Ramos (cell line): Measurements from ENCODE around the gene NACC1.

Experiments used
- in situ Hi-C: fragments of 300-500 bp; cut with MboI; formaldehyde crosslinking; loops from one replicate; pipeline ENCODE4 v1.14.3; 2022; ENCODE audit warnings: low sequenced_read_pairs; ENCODE audit not compliant: unreplicated experiment

NACC1 gene

DNA sequence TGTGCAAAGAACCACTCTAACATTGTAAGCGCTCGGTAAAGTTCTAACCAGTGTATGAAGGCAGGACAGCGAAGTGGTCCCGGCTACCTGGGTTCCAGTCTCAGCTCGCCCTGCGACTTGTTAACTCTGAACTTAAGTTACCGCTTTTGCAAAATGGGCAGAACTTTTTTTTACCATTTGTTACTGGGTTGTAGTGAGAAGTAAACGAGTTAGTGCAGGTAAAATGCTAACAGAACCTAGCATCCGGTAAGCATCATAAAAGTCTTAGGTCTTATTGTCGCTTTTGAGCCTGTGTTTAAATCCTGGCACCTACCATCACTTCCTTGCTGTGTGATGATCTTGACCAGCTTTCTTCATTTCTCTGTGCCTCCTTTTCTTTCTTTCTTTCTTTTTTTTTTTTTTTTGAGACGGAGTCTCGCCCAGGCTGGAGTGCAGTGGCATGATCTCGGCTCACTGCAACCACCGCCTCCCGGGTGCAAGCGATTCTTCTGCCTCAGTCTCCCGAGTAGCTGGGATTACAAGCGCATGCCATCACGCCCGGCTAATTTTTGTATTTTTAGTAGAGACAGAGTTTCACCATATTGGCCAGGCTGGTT lies 790 bp upstream of the NACC1 start:
- in situ Hi-C loops, result no loop called here

- in situ Hi-C loops, result no loop called here
Measured at GRCh38 chr19:13118424-13119193, 545 bp downstream of the NACC1 start.

- in situ Hi-C loops, result no loop called here
Measured at GRCh38 chr19:13119627-13120026, 1.6 kb downstream of the NACC1 start.

DNA sequence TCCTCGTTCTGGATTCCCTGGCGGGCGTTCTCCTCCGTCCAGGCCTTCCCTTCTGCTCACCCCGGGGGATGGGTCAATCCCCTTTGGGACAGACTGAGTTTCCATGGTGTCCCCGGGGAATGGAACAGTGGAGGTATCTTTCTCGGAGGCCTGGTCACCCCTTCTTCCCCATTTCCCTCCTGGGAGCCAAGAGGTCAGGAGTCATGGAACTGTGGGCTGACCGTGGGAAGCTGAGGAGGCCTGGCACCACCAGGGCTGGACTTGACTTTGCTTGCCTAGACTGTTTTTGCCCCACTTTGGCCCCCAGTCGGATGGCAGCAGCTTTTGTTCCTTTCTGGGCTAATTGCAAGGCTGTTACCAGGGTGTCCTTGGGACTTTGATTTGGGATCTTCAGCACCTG lies 2.0 kb downstream of the NACC1 start:
- in situ Hi-C loops, result no loop called here

DNA sequence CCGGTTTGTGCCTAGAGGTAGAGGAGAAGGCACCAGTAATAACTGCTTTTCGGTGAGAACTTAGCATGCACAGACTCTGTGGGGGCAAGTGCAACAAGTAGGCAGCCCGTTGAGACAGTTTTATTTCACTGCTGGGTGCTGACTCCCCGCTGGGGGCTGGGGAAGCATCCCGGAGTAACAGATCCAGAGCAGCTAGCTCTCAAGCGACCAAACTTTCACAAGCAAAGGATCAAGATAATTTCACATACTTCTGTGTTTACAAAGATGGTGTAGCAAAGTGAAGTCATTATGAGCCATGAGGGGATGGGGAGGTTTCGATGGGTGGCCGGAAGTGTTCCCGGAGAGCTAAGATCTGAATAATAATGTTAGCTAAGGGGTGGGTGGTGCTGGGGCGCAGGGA lies 2.8 kb downstream of the NACC1 start:
- in situ Hi-C loops, result no loop called here

DNA sequence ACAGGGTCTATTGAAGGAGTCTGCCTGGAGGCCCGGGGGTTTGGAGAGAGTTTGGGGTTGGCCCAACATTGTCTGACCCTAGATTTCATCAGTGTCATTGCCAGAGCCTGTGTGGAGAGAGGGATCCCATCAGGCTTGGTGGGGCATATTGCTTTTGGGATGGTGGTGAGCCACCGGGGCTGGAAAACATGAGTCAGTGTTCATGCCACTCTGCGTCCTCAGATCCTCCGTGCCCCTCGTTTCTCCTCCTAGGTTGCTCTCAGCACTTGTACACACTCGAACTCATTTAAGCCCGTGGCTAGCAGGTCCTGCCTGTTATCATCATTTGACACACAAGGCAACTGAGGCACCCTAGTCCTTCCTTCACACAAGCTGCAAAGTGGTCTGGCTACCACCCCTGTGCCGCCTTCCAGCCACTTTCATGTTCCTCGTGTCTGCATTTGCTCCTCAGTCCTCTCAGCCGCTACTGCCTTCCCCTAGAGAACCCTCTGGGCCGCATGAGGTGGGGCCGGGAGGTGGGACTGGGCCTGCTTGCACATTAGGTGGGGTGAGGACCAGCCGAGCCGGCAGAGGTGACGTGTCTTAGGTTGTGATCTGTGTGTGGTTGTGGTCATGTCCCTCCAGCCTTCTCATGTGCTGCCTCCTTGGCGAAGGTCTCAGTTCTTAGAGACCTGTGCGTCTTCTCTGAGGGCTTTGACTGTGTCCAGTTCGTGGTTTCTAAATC lies 3.6 kb downstream of the NACC1 start:
- in situ Hi-C loops, result no loop called here

DNA sequence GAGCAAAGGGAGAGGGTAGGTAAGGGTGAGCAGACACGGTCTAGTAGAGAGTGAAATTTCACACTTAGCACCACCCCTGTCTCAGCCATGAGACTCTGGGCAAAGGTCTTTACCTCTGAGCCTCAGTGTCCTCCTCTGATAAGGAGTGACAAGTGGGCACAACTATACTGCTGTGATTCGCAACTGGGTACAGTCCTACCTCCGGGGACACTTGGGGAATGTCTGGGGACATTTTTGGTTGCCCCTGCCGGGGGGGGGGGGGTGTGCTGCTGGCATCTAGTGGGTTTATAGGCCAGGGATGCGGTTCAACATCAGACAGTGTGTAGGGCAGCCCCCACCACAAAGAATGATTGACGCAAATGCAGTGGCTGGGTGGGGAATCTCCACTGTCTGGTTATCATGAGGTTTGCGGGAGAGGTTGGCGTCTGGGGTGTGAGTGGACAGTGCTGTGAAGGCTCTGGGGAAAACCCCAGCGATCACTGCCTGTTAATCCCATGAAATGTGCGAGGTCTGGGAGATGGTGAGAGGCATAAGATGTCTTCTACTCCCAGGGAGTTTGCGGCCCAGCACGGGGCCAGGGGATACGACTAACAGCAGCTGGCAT lies 4.3 kb downstream of the NACC1 start:
- in situ Hi-C loops, result no loop called here

DNA sequence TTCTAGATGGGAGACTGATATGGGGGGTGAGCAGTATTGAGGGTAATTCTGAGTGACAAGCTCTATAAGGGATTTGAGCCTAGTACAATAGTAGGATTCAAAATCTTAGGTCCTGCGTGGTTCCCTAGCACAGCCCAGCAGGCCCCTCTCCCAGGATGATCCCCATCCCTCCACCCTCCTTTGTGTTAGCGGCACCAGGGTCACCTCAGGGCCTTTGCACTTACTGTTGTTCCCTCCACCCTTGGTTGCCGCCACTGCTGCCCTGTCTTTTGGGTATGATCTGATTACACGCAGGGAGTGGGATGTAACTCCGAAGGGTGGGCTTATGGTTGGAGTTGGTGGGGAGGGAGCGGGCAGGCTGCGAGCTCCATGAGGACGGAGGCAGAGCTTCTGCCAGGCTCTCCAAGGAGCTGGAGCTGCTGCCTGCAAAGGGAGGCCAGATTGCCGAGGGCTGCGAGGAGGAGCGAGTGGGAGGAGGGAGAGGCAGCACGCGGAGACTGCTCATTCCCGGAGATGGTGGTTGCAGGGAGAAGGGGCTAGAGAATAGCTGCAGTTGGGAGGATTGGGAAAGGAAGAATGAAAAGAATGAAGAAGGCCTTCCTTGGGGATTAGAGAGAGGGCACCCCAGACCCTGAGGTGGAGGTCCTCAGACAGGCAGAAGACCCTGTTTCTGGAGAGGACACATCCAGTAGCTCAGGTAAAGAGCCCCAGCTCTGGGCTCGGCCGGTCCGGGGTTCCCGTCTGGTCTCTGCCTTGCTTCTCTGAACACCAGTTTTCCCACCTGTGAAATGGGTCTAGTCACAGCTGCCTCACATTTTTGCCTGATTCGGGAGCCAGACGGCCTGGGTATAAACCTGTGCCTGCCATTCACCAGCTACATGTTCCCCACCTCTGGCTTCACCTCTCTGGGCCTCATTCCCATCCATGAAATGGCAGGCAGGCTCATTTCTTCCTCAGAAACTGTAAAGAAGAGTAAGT lies 5.2 kb downstream of the NACC1 start:
- in situ Hi-C loops, result no loop called here

DNA sequence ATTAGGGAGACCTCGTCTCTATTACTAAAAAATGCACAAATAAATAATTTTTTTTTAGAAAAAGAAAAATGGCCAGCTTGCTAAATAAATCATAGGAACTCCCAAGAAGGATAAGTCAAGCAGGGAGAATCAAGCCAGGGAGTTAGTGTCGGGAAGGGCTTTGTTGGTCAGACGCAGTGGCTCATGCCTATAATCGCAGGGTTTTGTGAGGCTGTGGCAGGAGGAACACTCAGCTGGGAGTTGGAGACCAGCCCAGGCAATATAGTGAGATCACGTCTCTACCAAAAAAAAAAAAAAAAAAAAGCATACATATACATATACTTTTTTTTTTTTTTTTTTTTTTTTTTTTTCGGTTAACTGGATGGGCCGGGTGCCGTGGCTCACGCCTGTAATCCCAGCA lies 9.0 kb downstream of the NACC1 start:
- in situ Hi-C loops, result no loop called here

GRCh38 chr19:13127811-13128575 lies 9.9 kb downstream of the NACC1 start:
- in situ Hi-C loops, result no loop called here

DNA sequence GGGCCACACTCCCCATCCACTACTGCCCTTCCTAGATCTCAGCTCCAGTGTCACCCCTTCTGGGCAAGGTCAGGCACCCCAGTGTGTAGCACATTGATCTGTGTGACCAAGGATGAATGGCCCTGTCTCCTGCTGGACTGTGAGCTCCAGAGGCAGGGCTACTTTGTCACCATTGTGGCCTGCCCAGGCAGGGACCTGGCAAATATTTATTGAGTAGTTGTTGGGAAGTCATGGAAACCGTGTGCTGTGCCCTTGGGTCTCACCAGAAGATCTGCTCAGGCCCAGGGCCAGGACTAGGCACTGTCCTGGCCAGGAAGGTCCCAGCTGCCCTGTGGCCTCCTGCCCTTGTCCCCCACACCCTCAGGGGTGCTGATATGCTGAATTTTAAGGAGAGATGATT lies 10.5 kb downstream of the NACC1 start:
- in situ Hi-C loops, result no loop called here

DNA sequence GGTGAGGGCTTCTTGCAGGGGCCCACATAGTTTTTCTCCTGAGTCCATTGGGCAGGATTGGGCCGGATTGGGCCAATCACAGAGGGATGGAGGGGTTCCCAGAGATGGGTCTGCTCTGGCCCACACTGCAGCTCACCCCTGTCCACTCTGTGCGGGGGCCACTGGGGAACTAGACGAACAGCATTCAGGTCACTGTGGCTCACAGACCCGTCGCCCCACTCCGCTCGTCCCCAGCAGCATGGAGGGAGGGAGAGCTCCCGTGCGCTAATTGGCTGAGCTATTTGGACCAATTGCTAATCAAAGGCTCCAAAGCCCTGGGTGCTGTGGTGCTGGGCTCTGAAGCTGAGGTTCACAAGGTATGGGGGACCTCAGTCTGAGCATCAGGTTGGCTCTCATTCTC lies 11.3 kb downstream of the NACC1 start:
- in situ Hi-C loops, result no loop called here

DNA sequence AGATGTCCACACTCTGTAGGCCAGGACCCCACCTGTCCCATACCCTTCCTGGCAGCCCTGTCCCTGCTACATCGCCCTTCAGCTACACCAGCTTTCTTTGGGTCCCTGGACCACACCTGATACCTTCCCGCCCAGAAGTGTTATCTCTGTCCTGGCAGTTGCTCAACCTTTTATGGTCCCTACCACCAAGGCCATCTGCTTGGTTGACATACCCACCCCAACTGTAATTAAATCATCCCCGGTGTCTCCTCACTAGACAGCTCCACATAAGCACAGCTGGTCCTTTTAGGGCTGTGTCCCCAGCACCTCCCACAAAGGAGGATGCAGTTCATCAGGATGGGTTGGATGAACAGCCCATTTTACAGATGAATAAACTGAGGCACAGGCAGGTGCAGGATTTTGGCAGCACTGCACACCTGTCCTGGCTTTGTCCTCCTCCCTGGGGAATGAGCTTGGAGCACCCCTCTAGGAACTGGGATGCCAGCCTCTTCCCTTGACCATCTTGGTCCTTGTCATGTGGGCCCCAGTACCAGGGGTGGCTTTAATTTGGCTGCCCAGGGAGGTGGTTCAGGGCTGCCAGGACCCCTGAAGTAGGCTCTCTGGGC lies 12.9 kb downstream of the NACC1 start:
- in situ Hi-C loops, result no loop called here

GRCh38 chr19:13132471-13133180 lies 14.6 kb downstream of the NACC1 start:
- in situ Hi-C loops, result no loop called here

DNA sequence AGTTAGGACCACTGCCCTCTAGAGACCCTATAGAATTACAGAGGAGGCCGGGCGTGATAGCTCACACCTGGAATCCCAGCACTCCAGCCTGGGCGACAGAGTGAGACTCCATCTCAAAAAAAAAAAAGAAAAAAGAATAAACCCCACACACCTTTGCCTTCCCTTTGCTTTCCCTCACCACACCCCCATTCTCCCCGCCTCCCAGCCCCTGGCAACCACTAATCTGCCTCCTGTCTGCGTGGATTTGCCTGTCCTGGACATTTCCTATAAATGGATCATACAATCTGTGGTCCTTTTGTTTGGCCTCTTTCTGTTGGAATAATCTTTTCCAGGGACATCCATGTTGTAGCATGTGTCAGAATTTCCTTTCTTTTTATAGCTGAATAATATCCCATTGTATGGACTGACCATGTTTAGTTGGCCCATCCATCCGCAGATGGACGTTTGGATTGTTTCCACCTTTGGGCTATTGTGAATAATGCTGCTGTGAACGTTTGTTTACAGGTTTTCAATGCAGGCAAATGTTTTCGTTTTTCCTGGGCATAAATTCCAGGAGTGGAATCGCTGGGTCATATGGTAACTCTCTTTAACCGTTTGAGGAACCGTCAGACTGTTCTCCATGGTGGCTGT lies 15.3 kb downstream of the NACC1 start:
- in situ Hi-C loops, result no loop called here

- in situ Hi-C loops, result no loop called here
Measured at GRCh38 chr19:13134626-13135025, 16.6 kb downstream of the NACC1 start.

DNA sequence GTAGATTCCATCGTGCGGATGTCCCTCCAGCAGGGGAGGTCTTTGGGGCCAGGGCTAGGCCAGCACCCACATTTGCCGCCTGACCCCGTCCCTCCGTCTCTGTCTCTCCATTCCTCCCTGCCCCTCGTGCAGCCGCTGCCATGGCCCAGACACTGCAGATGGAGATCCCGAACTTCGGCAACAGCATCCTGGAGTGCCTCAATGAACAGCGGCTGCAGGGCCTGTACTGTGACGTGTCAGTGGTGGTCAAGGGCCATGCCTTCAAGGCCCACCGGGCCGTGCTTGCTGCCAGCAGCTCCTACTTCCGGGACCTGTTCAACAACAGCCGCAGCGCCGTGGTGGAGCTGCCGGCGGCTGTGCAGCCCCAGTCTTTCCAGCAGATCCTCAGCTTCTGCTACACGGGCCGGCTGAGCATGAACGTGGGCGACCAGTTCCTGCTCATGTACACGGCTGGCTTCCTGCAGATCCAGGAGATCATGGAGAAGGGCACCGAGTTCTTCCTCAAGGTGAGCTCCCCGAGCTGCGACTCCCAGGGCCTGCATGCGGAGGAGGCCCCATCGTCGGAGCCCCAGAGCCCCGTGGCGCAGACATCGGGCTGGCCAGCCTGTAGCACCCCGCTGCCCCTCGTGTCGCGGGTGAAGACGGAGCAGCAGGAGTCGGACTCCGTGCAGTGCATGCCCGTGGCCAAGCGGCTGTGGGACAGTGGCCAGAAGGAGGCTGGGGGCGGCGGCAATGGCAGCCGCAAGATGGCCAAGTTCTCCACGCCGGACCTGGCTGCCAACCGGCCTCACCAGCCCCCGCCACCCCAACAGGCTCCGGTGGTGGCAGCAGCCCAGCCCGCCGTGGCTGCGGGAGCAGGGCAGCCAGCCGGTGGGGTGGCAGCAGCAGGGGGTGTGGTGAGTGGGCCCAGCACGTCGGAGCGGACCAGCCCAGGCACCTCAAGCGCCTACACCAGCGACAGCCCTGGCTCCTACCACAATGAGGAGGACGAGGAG lies 17.3 kb downstream of the NACC1 start:
- in situ Hi-C loops, result no loop called here
